Calu3 (cell line): Measurements from ENCODE around the gene PSMB1. TPM values are rescaled to one million over a fixed set of nuclear protein-coding genes. Genes with fewer than 3 reads are reported as not detected.

ENCODE experiments used
- BruUV-seq: library from RNA; stranded (reverse); fragments of 400-500 nt; replicated peaks from 2 replicates; lab custom pipeline; 2021; lab: Mats Ljungman, UMichigan
- CTCF ChIA-PET: fragments of 300-600 bp; sonication (Branson Sonifier 250); formaldehyde crosslinking; loops from one replicate; lab custom pipeline; 2022; ENCODE audit warnings: antibody characterized with exemption; lab: Charles Lee
- DNase-seq: peaks from one replicate; pipeline ENCODE4 v3.0.0; 2022
- H3K27ac Mint-ChIP-seq: one replicate; pipeline ENCODE4 v1.8.0; 2022; ENCODE audit warnings: mixed read lengths; ENCODE audit not compliant: unreplicated experiment
- H3K27me3 Mint-ChIP-seq: one replicate; pipeline ENCODE4 v1.8.0; 2022; ENCODE audit warnings: mixed read lengths; ENCODE audit not compliant: unreplicated experiment
- H3K36me3 Mint-ChIP-seq: one replicate; pipeline ENCODE4 v1.8.0; 2022; ENCODE audit warnings: mild to moderate bottlenecking, moderate library complexity, mixed read lengths; ENCODE audit not compliant: insufficient read depth, unreplicated experiment
- H3K4me1 Mint-ChIP-seq: one replicate; pipeline ENCODE4 v1.8.0; 2022; ENCODE audit warnings: mild to moderate bottlenecking, low read depth, mixed read lengths; ENCODE audit not compliant: unreplicated experiment
- H3K4me3 Mint-ChIP-seq: one replicate; pipeline ENCODE4 v1.8.0; 2022; ENCODE audit warnings: mild to moderate bottlenecking, low read depth, moderate library complexity, mixed read lengths; ENCODE audit not compliant: unreplicated experiment
- H3K9me3 Mint-ChIP-seq: one replicate; pipeline ENCODE4 v1.8.0; 2022; ENCODE audit warnings: low read depth, mixed read lengths; ENCODE audit not compliant: unreplicated experiment
- intact Hi-C: fragments of 100-400 bp; cut with micrococcal nuclease; formaldehyde crosslinking; loops from one replicate; pipeline ENCODE4 v1.10.0; 2022; ENCODE audit not compliant: unreplicated experiment
- total RNA-seq: library from RNA; stranded (reverse); gene quantifications from 2 replicates; pipeline ENCODE4 v1.2.3, GENCODE V29; 2022
- TF ChIP-seq, protein P1 (sequence below): fragments of 200-600 bp; IDR thresholded peaks from one replicate; pipeline ENCODE4 v1.8.0; 2022; ENCODE audit warnings: antibody characterized with exemption; ENCODE audit not compliant: unreplicated experiment

The PSMB1 gene
- total RNA-seq, 1 experiment from 2014 or later: 156 TPM

- DNase-seq: no peak
- CTCF ChIA-PET: no interaction called here
- intact Hi-C loops: no loop called here
- H3K27ac Mint-ChIP-seq: no peak overlapping the region
- no peak overlapping the region for H3K4me3 Mint-ChIP-seq
- H3K27me3 Mint-ChIP-seq: no peaks in the 10 kb centered on the region
- H3K9me3 Mint-ChIP-seq: no peaks in the 10 kb centered on the region
- peaks cover 22% of the 10 kb centered on the region for H3K36me3 Mint-ChIP-seq
- H3K4me1 Mint-ChIP-seq: peaks cover 5% of the 10 kb centered on the region
- TF ChIP-seq, protein P1, sequence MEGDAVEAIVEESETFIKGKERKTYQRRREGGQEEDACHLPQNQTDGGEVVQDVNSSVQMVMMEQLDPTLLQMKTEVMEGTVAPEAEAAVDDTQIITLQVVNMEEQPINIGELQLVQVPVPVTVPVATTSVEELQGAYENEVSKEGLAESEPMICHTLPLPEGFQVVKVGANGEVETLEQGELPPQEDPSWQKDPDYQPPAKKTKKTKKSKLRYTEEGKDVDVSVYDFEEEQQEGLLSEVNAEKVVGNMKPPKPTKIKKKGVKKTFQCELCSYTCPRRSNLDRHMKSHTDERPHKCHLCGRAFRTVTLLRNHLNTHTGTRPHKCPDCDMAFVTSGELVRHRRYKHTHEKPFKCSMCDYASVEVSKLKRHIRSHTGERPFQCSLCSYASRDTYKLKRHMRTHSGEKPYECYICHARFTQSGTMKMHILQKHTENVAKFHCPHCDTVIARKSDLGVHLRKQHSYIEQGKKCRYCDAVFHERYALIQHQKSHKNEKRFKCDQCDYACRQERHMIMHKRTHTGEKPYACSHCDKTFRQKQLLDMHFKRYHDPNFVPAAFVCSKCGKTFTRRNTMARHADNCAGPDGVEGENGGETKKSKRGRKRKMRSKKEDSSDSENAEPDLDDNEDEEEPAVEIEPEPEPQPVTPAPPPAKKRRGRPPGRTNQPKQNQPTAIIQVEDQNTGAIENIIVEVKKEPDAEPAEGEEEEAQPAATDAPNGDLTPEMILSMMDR: no peak
- BruUV-seq: no TSS peak
Observed at GRCh38 chr6:170545405-170545804, 7.7 kb downstream of the PSMB1 start.

DNA sequence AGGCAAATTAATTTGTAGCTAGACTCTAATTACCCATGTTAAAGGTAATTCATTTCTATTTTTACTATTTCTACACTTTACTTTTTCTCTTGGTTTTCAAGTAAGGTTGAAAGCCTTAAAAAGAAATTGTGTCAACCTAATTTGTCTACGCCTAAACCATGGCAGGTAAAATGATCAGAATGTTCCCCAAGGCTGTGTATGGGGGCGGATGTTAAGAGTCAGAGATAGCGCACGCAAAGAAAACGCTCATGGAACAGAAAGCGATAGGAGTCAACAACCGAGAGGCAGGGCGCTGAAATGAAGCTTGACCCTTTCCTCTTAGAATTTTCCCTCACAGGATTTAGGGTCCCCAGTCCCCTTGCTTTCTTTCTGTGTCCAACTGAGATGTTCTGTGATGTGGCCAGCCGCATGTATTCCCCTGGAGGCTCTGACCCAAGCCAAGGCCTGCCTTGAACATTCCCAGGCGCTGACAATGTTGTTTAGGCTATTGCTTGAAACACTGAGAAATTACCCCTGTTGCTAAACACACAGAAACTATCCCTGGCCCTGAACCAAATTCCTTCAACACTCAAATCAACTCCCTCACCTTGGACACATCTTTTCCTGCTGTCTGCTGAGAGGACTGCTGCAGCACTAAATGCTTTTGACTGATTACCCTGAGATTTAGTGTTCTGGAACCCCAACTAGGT lies 10.9 kb downstream of the PSMB1 start:
- H3K27me3 Mint-ChIP-seq: no peaks in the 10 kb centered on the region
- no peak for DNase-seq
- TF ChIP-seq, protein P1: no peak
- no peaks in the 10 kb centered on the region for H3K4me1 Mint-ChIP-seq
- H3K4me3 Mint-ChIP-seq: no peak overlapping the region
- H3K36me3 Mint-ChIP-seq: peaks cover 38% of the 10 kb centered on the region
- no peak overlapping the region for H3K27ac Mint-ChIP-seq
- CTCF ChIA-PET: no interaction called here
- intact Hi-C loops: no loop called here
- no TSS peak for BruUV-seq
- no peaks in the 10 kb centered on the region for H3K9me3 Mint-ChIP-seq

DNA sequence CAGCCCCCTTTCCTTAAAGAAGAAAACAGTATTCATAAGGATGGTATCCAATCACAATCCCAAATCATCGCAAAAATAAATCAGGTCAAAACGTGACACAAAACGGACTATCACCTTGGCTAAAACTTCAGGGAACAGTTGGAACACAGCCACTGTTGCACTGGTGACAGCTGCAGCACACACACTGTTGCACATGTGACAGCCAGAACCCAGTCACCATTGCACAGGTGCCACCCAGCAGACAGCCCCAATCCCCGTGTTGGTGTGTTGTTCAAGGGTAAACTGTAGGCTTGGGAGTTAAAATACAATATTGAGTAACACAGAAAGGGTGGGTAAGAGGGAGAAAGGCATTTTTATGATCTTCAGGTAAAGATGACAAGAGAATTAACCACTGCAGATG lies 15.8 kb downstream of the PSMB1 start:
- BruUV-seq: no TSS peak
- CTCF ChIA-PET: no interaction called here
- DNase-seq: no peak
- TF ChIP-seq, protein P1: no peak
- H3K27me3 Mint-ChIP-seq: no peaks in the 10 kb centered on the region
- intact Hi-C loops: no loop called here
- H3K4me3 Mint-ChIP-seq: no peak overlapping the region
- no peaks in the 10 kb centered on the region for H3K4me1 Mint-ChIP-seq
- H3K27ac Mint-ChIP-seq: no peak overlapping the region
- H3K9me3 Mint-ChIP-seq: no peaks in the 10 kb centered on the region
- peaks cover 40% of the 10 kb centered on the region for H3K36me3 Mint-ChIP-seq

GRCh38 chr6:170536671-170537070 lies 16.4 kb downstream of the PSMB1 start:
- BruUV-seq: no TSS peak
- TF ChIP-seq, protein P1: no peak
- intact Hi-C loops: no loop called here
- Mint-ChIP-seq H3K4me1 (no peaks in the 10 kb centered on the region), H3K4me3 (no peak overlapping the region), H3K27ac (no peak overlapping the region), H3K9me3 (no peaks in the 10 kb centered on the region), H3K36me3 (peaks cover 40% of the 10 kb centered on the region), H3K27me3 (no peaks in the 10 kb centered on the region)
- CTCF ChIA-PET: no interaction called here
- no peak for DNase-seq
